HG02588 (cell line): ENCODE data around the gene CPAMD8.
"Not testable (repeated sequence)": the region's sequence is repeated elsewhere in the genome, so short reads cannot be mapped to it uniquely, and the experiment has no call there.

Source experiments
- ATAC-seq: cut with Tn5 transposase; IDR thresholded peaks from one replicate; pipeline ENCODE4 v1.9.1; 2021; ENCODE audit warnings: mild to moderate bottlenecking, moderate library complexity; ENCODE audit not compliant: unreplicated experiment

The CPAMD8 gene

GRCh38 chr19:16878181-16878965 is 148.2 kb downstream of the CPAMD8 start:
- no peak for ATAC-seq

- ATAC-seq, result no peak
Measured at GRCh38 chr19:16877581-16877980, 149.0 kb downstream of the CPAMD8 start.

DNA sequence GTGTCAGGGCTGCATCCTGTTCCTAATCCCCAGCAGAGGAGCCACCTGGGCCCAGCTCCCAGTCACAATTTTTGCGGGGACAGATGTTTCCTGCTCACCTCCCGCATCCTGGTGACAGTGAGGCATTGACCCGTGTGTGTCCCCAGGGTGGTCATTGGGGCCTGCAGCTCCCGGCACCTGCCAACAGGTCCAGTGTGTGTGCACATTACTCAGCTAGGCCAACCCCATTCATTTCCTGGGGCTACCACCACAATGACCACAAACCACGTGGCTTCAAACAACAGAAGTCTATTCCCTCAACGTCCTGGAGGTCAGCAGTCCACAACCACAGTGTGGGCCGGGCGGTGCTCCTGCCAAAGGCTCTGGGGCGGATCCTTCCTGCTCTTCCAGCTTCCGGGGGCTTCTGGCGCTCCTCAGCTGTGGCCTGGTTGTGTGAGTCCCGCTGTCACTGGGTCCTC is 149.7 kb downstream of the CPAMD8 start:
- no peak for ATAC-seq

GRCh38 chr19:16875584-16876555 is 150.7 kb downstream of the CPAMD8 start:
- ATAC-seq, result no peak

- ATAC-seq, result not testable (repeated sequence)
Measured at GRCh38 chr19:16874978-16875299, 151.7 kb downstream of the CPAMD8 start.

- no peak for ATAC-seq
Measured at GRCh38 chr19:16874250-16874977, 152.2 kb downstream of the CPAMD8 start.

DNA sequence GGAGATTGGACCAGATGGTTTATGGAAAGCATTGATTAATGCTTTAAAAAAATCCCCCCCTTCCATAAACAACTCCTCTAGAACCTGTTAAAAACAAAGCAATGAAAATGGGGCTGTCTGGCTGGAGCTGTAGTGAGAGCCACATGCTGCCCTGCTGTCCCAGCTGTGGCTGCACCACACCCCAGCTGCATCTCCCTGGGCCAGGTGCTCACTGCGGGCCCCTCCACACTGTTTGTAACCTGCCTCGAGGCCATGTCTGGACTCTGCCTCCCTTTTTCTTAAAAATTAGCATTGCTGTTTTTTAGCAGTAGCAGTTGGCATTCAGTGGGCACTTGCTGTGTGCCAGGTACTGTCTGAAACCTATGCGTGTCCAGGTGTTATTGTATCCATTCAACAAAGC is 153.0 kb downstream of the CPAMD8 start:
- ATAC-seq, result no peak

DNA sequence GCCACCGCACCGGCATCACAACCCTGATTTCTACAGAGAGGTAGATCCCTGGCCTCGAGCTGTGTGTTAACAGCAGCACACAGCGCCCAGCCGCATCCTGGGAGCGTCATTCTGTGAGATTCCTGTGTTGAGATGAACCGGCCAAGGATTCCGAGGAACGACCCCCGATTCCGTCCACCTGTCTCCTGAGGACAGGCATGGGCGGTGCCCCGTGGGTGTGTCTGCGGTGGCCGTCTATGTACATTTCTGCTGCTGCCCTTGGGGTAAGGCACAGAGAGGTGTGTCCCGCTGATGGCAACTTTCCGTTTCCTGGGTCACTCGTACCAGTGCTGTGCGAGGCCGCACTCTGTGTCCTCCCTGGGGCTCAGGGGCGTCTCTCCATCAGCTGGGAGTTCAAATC is 153.9 kb downstream of the CPAMD8 start:
- ATAC-seq, result no peak

DNA sequence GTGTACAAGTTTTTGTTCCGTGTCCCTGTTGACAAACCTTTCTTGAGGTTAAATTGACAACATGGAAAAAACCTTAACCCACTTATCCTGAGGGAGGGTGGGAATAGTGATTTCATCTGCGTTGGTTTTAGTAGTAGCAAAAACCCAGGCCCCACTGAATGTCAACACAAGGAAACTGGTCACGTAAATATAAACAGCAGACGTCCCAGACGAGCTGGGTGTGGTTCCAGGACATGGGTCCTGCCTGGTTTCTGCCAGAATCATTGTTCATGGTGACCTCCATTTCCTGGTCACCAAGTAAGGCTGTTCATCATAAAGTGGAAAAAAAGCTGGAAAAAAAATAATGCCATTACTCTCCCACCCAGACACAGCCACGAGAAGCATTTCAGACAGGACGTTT is 154.7 kb downstream of the CPAMD8 start:
- no peak for ATAC-seq

- ATAC-seq, result no peak
Measured at GRCh38 chr19:16869331-16869972, 157.2 kb downstream of the CPAMD8 start.

GRCh38 chr19:16868423-16869130 is 158.0 kb downstream of the CPAMD8 start:
- no peak for ATAC-seq

DNA sequence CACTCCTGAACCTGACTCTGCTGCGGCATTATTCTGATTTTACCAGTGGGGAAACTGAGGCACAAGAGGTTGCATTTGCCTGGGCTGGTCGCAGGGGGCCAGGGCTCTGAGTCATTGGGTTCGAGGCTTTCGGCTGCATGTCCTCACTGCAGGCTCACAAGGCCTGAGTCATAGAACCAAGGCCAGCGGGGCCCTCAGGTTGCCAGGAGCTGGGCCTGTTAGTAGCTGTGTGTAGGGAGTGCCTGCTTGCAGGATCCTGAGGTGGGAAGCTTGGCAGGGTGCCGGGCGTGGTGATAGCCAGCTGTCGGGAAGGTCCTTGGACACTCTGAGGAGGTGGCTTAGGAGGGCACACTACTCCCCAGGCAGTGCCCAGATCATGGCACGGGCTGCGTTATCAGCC is 159.4 kb downstream of the CPAMD8 start:
- ATAC-seq, result no peak

GRCh38 chr19:16862826-16863415 is 163.7 kb downstream of the CPAMD8 start:
- ATAC-seq, result no peak

- no peak for ATAC-seq
Measured at GRCh38 chr19:16861834-16862233, 164.8 kb downstream of the CPAMD8 start.

GRCh38 chr19:16861011-16861410 is 165.6 kb downstream of the CPAMD8 start:
- no peak for ATAC-seq

GRCh38 chr19:16860118-16860517 is 166.5 kb downstream of the CPAMD8 start:
- no peak for ATAC-seq

DNA sequence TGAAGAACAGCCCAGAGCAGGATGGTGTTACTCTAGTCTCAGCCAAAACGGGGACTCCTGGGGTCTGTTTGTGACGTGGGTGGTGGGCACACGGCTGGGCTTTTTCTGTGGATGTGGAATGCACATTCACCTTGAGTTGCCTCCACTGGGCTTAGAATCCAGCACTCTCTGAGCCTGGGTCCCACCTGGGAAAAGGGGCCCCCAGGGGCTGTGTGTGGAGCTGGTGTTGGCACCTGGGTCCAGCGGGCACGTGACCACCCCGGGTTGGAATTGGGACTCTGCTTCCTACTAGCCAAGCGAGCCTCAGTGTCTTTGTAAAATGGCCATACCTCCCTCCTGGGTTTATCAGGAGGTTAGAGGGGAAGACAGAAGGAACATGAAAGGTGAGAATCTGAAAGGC is 167.0 kb downstream of the CPAMD8 start:
- no peak for ATAC-seq

DNA sequence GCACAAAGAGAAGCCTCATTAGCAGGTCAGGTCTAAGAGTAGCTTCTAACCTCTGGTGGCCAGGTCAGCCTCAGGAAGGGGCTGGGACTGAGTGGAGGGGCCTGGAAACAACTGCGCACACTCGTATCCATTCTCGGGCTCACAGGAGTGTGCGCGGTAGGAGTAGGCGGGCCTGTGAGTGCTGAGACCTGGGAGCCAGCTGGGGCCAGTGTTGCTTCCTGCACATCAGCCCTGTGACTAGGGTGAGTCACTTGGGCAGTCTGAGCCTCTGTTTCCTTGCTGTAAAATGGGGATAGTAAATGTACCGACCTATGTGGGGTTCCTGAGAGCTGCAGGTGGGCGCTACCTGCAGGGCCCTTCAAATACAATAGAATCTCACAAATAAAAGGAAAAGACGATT is 170.5 kb downstream of the CPAMD8 start:
- ATAC-seq, result no peak

- no peak for ATAC-seq
Measured at GRCh38 chr19:16853066-16853465, 173.5 kb downstream of the CPAMD8 start.
